Left cardiac atrium (tissue), 4 donors: ENCODE data around the gene STX10. TPM values are rescaled to one million over a fixed set of nuclear protein-coding genes. Genes with fewer than 3 reads are reported as not detected.

Experiments
- ATAC-seq, 2 donors: fragments of 200-7000 bp; cut with Tn5 transposase; one replicate each; pipeline ENCODE4 v1.9.1; 2020; ENCODE audit warnings: mild to moderate bottlenecking in 2 of 2, moderate library complexity in 2 of 2
- DNase-seq: peaks from one replicate; pipeline ENCODE4 v3.0.0-alpha.2; 2020
- intact Hi-C, 2 donors: fragments of 100-400 bp; cut with DNase I; formaldehyde crosslinking; loops; one replicate each; pipeline versions ENCODE4 v1.14.1 to v1.15.1; 2022 to 2023
- total RNA-seq, 2 donors: library from RNA; stranded (reverse); fragmentation: NEBNext Ultra II Directional; extraction: Animal tissue kit (Norgen Biotek cat#: 25700); gene quantifications; one replicate each; pipeline ENCODE4 v1.2.1, GENCODE V29; 2021
- donor health status: DM: no; HTN: yes; CAD: no.
- donor health status: DM: no; HTN: yes; CAD: no; lungs with severe emphysema.
- donor health status: DM: yes; HTN: yes; CAD: no.
- donor health status: Dilated cardiomyopathy.

The STX10 gene
- total RNA-seq, 2 donors from 2014 or later: 30.0 to 36.1 TPM

DNA sequence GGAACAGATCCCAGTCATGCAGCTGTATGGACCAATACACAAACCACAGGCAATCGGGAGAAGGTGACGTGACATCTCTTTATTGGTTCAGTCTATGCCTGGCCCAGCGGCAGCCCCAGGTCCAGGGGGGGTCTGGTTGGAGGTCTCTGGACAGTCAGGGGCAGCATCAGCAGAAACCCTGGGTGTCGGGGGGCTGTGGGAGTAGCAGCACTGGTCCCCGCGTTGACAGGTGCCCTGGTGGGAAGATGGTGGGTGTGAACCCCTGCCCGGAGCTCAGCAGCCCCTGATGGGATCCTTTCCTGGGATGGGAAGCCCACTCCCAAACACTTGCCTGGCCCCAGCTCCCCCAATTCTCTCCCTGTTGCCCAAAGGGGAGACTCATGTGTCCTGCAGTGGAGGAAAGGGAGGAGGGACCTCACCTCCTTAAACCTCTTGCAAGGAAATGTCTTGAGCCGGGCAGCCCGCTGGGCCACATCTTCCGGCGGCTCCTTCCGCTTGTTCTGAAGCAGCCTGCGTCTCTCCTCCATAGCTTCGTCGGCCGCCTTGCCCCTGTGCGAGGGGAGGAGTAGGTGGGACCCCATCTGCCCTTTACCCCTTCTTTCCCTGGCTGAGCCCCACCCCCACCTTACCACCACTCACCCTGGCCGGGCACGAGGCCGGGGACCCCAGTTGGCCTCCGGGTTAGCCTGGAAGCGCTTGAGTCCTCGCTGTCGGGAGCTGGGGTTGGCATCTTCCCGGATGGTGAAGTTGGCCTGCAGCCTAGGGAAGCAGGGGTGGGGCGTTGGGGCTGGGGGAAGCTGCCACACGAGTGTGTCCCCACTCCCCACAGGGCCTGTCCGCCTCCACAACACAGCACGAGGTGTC, 45.1 kb downstream of the STX10 start:
- no peak for ATAC-seq
- no peak for DNase-seq
- intact Hi-C loops: loop anchor here in 1 of 2 donors (5.0 kb wide), 1 partner anchor 47 kb away; the partner anchor contains the start of genes IER2 and STX10

DNA sequence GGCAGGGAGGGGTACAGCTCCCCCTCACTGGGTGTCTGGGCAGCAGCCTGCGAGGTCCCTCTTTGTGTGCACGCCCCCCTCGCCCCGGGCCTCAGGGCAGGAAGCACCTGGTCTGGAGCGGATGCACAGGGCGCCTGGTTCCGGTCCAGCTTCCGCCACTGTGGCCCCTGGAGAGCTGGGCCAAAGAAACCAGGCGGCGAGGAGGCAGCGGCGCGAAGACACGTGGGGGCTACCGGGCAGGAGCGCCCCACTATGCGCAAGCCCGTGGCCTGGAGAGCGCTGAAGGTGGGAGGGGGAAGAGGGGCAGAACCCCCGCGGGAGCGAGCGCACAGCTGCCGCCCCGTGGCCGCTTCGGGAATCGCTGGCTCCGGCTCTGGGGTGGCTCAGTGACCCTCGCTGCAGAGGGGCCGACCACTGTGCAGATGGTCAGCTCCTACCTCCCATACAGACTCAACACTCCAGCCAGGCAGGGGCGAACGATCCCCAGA, 45.8 kb downstream of the STX10 start:
- peak; percentile 12 to 21 for ATAC-seq
- intact Hi-C loops: loop anchor here in 1 of 2 donors (5.0 kb wide), 1 partner anchor 48 kb away; the partner anchor contains the start of genes IER2 and STX10
- DNase-seq: peak; percentile 85

DNA sequence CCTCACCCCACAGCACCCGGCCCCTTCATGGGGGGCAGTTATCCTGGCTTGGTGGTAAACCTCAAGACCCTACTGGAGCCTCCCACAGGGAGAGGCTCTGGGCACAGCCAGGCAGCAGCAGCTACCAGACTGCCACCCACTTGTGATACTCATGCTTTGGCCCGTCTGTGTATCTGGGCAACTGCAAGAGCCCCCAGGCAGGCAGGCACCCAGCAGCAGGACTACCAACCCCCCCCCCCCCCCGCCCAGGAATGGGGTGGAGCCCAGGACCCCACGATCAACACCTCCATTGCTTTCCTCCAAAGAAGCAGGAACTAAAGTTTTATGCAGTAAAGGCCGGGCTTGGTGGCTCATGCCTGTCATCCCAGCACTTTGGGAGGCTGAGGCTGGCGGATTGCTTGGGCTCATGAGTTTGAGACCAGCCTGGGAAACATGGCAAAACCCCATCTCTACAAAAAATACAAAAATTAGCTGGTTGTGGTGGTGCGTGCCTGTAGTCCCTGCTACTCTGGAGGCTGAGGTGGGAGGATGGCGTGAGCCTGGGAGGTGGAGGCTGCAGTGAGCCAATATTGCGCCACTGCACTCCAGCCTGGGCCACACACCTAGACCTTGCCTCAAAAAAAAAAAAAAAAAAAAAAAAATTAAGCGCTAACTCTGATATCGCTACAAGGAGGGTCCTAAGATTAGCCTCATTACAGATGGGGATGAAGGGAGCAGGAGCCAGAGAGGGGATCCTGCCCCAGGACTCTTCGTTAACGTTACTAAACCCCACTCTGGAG, 46.4 kb downstream of the STX10 start:
- intact Hi-C loops: loop anchor here in 1 of 2 donors (5.0 kb wide), 1 partner anchor 49 kb away; the partner anchor contains the start of genes IER2 and STX10
- ATAC-seq: no peak
- no peak for DNase-seq

DNA sequence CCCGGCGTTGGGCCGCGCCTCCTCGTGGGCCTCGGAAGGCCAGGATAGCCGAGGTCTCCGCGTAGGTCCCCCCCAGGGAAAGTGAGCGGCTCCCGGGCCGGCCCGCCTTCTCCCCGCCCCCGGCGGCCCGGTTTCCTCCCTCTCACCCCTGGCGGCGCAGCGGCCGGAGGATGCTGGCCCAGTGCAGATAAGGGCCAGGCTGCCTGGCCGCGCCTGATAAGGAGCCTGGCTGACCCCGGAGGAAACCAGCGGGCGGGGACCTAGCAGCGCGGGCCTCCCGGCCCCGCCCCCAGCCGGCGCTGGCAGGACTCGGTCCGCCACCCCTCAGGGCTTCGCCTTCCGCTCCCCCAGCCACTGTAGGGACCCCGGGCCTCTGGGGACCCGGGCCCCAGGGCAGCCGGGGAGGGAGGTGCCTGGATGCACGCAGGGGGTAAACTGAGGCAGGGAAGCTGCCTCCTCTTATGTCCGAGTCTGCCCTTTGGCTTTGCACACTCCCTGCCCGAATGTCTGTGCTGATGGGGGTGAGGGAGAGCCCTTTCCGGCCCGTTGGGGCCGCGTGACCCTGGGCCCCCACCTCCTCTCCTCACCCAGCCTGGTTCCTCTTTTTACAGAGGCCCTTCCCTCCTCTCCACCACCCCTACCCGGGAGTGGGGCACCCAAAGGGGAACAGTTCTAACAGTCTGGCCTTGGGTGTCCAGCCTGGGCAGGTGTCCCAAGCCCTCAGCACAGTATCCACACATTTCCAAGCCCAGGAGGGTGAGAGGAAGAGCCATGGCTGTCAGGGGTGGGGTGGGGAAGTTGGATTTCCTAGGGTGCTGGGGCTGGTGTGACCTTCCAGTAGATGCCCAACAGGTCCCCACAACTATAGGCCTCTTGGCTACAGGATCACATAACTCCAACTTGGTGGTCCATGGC, 47.3 kb downstream of the STX10 start, which contains the start of gene LYL1:
Gene LYL1 (minus strand): TSS at position 193 of the 915 bp plus-strand sequence. CDS start 1,687 bp downstream, outside the sequence.
- DNase-seq (peak; percentile 92), ATAC-seq (peak; percentile 75 to 80)
- intact Hi-C loops: loop anchor here in 1 of 2 donors (5.0 kb wide), 1 partner anchor 49 kb away; the partner anchor contains the start of genes IER2 and STX10

DNA sequence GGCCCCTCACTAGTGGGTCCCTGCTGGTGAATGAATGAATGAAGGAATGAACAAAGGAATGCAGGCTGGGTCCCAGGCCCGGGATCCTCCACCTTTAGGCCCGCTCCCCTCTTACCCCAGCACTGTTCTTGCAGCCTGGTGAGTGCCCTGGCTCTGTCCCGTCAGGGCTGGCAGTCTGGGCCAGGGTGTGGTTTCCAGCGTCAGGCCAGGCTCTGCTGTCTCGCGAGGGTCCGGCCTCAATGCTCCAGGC, 47.8 kb downstream of the STX10 start:
- DNase-seq (no peak), ATAC-seq (no peak)
- intact Hi-C loops: loop anchor here in 1 of 2 donors (5.0 kb wide), 1 partner anchor 50 kb away; the partner anchor contains the start of genes IER2 and STX10

DNA sequence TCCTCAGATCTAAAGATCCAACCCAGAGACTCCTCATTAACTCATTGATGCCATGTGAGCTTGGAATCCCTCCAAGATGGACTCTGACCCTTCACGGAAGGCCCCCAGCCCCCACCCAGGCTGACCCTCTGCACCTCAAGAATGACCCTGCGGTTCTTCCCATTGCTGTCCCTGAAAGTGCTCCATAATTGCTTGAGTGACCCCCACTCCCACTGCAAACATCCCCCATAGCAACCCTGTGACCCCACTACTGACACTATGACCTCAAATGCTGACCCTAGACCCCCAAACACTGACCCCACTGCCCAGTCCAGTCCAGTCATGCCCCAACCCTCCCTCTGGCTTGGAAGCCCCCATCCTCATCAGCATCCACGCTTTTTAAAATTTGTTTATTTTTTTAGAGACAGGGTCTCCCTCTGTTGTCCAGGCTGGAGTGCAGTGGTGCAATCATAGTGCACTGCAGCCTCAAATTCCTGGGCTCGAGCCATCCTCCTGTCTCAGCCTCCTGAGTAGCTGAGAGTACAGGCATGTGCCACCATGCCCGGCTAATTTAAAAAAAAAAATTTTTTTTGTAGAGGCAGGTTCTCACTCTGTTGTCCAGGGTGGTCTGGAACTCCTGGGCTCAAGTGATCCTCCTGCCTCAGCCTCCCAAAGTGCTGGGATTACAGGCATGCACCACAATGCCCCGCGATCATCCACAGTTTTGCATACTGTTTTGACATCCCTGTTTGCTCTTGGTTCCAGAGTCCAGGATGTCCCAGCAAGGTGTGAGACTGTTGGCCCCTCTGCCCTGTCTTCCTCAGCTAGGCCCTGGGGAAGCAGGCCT, 48.4 kb downstream of the STX10 start:
- DNase-seq: no peak
- intact Hi-C loops: loop anchor here in 1 of 2 donors (5.0 kb wide), 1 partner anchor 50 kb away; the partner anchor contains the start of genes IER2 and STX10
- ATAC-seq: no peak

DNA sequence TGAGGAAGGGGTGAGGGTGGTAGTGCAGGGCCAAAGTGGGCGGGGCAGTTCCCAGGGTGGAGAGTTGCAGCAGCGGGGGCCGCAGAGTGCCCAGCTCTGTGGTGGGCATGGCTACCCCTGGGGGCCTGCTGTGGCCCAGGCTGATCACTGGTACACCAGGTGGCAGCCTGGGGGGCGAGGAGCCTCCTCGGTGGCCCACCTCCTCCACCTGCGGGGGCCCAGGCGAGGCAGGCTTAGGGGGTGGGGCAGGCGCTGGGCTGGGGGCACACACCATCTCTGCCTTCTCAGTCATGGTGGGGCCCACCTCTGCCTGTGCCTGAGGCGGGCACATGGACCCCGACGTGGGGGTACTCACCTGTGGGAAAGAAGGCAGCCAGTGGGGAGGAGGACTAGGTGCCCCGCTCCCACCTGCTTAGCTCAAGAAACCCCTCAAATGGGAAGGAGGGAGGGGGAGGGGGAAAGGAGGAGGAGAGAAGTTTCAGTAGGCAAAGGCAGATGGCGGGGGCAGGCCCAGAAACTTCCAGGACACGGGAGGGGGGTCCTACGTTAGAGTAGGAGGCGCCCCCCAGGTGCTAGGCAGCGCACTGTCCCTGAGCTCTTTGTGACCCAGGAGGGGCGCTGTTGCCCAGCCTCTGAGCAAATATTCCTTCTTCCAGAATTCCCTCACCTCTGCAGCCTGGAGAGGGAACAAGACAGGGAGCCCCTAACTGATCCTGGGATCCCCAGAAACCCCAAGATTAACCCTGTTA, 49.2 kb downstream of the STX10 start:
- no peak for ATAC-seq
- intact Hi-C loops: loop anchor here in 1 of 2 donors (5.0 kb wide), 1 partner anchor 51 kb away; the partner anchor contains the start of genes IER2 and STX10
- DNase-seq: no peak

DNA sequence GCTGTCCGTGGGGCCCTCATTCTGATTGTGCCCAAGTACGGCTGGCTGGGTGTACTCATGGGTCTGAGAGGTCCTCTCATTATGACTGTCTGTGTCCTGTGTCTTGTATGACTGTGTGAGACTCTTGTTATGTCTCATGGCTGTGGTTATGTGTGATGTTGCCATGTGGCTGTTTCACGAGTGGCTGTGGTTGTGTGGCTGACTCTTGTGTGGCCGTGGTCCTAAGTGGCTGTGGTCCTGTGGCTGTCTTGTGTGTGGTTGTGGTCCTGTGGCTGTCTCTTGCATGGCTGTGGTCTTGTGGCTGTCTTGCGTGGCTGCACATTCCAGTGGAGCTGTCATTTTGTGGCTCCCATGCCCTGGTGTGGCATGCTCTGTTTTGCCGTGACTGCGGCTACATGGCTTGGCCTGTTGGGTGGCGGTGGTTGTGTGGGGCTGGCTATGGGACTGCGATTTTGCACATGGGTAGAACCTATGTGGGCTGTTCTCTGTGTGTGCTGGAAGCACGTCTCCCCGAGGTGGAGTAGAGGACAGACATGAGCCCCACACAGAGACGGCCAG, 50.1 kb downstream of the STX10 start:
- ATAC-seq (no peak), DNase-seq (no peak)
- intact Hi-C loops: loop anchor here in 1 of 2 donors (5.0 kb wide), 1 partner anchor 52 kb away; the partner anchor contains the start of genes IER2 and STX10

DNA sequence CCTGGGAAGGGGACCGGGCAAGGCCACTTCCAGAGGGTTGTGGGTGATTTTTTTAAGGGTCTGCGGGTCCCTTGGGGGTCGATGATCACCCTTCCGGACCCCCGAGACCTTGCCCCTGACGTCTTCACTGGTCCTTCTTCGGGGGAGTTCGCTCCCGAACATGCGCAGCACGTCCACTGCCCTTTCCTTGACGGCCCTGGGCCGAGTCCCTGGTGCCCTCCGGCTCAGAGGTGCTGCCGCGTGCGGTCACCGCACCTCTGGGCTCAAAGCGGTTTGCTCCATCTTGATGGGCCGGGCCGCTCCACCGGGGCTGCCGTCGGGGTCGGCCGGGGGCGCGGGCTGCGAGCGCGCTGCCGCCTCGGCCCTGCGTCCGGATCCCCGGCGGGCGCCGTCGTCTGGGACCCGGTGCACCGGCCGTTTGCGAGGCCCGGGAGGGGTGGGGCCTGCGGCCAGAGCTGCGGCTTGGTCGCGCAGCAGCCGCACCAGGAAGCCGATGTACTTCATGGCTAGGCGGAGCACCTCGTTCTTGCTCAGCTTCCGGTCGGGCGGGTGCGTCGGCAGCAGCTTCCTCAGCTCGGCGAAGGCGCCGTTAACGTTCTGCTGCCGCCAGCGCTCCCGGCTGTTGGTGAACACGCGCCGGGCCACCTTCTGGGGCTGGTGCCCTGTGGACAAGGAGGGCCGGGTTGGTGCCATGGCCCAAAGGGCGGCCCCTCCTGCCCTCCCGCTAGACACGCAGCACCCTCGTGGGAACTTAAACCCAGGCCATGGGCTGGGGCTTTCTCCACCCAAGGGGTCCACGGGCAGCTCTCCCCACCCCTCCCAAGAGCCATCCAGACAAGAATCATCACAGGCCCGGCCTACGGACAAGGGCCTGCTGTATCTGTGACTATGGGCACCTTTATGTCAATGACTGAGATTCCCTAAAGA, 50.8 kb downstream of the STX10 start:
- peak; percentile 3 to 8 for ATAC-seq
- DNase-seq: peak; percentile 86
- intact Hi-C loops: loop anchor here in 1 of 2 donors (10.0 kb wide), 1 partner anchor 165 kb away; no protein-coding TSS in a partner anchor

DNA sequence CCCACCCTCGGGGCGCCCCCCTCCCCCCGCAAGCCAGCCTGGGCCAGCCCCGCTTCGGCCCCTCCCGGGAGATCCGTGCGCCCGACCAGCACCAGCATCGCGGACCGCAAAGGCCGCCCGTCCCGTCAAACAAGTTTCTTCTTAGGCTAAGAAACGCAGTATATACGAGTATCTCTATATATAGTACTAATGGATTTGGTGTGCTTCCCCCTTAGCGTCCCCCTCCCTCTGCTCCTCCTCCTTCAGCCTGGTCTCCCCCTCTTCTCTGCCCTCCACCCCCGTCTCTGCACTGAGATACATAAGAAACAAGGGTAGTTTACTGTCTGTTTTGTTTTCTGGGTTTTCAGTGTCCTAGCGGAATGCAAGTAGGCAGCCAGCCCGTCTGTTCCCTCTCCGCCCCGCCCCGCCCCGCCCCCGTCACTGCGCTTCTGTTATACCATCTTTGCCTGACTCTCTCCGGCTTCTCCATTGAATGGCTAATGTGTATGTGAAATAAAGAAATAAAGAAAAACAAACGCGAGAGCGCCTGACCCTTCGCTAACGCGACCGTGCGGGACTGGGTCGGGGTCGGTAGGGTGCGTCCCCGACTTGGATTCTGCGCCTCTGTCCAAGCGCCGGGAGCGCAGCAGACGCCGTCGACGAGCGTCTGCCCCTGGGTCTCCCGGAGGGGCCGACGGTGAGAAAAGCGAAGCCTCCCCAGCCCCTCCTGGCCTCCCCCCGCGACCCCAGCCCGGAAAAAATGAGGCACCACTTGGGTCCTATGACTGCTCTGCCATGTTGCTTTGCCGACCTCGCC, 51.7 kb downstream of the STX10 start:
- DNase-seq (peak; percentile 38), ATAC-seq (peak; percentile 1 to 10)
- intact Hi-C loops: loop anchor here in 1 of 2 donors (10.0 kb wide), 1 partner anchor 166 kb away; no protein-coding TSS in a partner anchor

DNA sequence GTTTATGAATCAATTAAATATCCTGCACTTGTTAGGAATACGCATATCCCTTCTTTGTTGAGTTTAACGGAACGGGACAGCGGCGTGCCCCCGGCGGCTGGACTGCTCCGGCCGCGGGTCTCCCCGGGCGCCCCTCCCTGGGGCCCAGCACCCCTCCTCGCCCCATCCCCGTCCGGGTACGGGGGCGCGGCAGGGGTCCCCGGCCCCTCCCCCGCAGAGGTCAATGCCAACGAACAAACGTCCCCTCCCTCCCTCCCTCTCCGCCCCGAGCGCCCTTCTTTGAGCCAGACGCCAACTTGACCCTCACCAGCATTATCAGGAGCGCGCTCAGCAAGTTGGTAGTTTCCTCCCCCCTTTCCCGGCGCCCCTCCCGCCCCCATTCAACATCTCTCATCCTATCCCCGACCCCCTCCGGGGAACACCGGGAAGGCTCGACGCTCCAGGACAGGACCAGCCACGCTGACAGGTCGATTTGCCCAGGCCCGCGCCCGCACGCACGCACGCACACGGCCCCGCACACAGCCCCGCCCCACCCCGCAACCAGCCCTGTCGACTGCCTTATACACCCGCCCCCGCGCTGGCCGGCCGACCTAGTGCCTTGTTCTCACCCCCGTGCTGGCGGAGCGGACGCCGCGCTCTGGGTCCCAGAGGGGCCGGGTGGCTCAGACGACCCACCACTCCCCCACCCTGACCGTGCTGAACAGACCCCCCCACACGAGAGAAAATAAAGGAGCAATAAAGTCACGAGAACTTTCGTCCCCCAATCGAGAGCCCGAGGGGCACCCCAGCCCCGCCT, 52.5 kb downstream of the STX10 start:
- DNase-seq: no peak
- intact Hi-C loops: loop anchor here in 1 of 2 donors (10.0 kb wide), 1 partner anchor 167 kb away; no protein-coding TSS in a partner anchor
- ATAC-seq: peak; percentile 1 to 3

DNA sequence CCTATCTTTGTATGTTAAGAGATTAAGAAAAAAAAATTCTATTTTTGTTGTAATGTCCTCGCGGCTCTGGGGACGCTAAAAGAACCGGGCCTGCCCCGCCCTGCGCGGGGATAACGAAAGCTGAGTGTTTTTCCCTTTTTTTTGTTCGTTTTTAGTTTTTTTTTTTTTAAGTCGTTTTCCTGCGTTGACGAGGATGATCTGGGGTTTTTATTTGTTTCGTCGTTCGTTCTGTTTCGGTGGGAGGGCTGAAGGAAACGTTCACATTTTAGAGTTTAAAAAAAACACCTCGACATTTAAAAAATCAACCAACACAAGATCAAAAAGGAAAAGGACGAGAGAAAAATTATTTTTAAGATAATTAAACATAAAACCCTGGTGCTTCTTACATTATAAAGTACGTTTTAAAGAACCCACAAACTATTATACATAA, 53.1 kb downstream of the STX10 start:
- ATAC-seq: no peak
- intact Hi-C loops: loop anchor here in 1 of 2 donors (10.0 kb wide), 1 partner anchor 168 kb away; no protein-coding TSS in a partner anchor
- no peak for DNase-seq
